GM23248 (cell line): ENCODE results near the gene WNT1.

Source experiments
- EZH2 ChIP-seq: fragments of 200-600 bp; sonication (generic); IDR thresholded peaks from 2 replicates; pipeline ENCODE4 v1.6.1; 2018; ENCODE audit warnings: antibody characterized with exemption, mild to moderate bottlenecking; ENCODE audit not compliant: insufficient read depth, poor library complexity, severe bottlenecking
- EZH2phosphoT487 ChIP-seq: fragments of 200-600 bp; sonication (generic); IDR thresholded peaks from 2 replicates; pipeline ENCODE4 v1.6.1; 2018; ENCODE audit warnings: antibody characterized with exemption, moderate library complexity, mild to moderate bottlenecking, low read depth; ENCODE audit not compliant: insufficient read depth

GRCh38 chr12:48985901-48986300, 7.8 kb downstream of the WNT1 start:
- TF ChIP-seq EZH2phosphoT487 (no peak), EZH2 (no peak)
